Stimulated activated CD8-positive, alpha-beta memory T cell treated with anti-CD3 and anti-CD28 coated beads, Interleukin-12 subunit alpha, Interleukin-12 subunit beta, amount 100 ng/mL, for 24 hours (primary cell): Measurements from ENCODE around the gene WDR26.
"Not testable (repeated sequence)": the region's sequence is repeated elsewhere in the genome, so short reads cannot be mapped to it uniquely, and the experiment has no call there.

Experiments
- DNase-seq: peaks from one replicate; pipeline ENCODE4 v3.0.0-alpha.2; 2020; ENCODE audit errors: extremely low read depth

The WDR26 gene

DNA sequence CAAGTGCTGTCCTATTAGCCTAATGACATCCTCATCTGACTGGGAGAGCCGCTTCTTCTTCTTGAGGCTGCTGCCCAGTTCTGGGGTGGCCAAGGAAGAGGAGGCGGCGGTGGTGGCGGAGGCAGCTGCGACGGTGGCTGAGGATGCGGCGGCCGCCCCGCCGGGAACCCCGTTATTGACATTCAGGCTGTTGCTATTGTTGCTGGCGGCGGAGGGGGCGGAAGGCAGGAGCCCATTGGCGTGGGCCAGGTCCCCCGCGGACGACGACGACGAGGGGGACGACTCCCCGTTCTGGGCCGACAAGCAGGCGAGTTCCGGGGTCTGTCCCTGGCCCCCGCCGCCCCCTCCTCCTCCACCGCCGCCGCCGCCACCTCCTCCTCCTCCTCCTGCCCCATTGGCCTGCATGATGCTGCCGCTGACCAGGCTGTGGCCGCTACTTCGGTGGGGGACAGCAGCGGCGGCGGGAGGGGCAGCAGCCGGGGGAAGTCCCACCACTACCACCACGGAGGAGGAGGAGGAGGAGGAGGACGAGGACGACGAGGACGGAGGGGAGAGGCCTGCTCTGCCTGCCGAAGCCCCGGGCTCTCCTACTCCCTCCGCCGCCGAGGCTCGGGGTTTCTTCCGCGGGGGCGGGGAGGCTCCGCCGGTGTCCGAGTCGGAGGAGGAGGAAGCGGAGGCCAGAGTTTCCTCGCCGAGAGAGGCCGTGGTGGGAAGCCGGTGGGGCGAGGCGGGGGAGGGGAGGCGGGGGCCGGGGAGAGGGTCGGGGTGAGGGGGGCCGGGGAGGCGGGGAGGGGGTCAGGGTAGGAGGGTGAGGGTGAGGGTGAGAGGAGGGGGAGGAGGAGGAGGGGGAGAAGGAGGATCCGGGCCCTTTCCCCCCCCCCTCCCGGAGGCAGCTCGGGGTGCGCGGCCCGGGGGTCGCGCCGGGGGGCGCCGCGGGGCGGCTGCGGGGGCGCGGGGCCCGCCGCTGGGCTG lies 610 bp downstream of the WDR26 start:
- DNase-seq = no peak

DNA sequence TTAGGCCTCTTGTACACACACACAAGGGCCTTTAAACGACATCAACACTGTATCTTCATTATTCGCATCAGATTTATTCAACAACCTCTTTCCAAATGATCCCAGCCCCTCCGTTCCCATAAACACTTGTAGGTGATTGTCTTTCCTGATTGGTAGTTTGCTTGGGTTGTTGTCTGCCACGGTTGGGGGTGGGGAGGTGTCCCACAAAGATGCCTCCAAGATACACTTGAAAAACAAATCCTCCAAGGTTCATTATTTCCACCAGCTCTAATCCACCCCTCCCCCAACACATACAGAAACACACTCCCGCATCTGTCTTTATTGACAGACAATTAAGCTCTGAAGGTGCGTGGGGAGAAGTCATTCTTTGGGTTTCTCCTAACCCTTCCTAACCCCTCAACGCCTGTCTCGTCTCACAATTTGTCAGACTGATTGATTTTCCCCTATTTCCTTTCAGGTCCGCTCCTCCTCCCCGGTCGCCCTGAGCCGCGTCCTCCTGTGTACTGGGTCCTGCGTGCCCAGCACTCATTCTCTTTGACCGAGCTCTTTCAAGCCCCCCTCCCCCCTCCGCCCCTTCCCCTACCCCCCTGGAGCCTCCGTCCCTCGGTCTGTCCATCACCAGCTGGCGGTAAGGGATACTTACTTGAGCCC lies 1.4 kb downstream of the WDR26 start:
- DNase-seq = no peak

- no peak for DNase-seq
Measured at GRCh38 chr1:224432672-224433040, 1.9 kb downstream of the WDR26 start.

- DNase-seq = no peak
Measured at GRCh38 chr1:224432146-224432545, 2.5 kb downstream of the WDR26 start.

GRCh38 chr1:224431726-224432125 lies 2.9 kb downstream of the WDR26 start:
- DNase-seq = no peak

GRCh38 chr1:224430511-224431113 lies 4.0 kb downstream of the WDR26 start:
- no peak for DNase-seq

GRCh38 chr1:224429616-224430326 lies 4.8 kb downstream of the WDR26 start:
- DNase-seq = no peak

- DNase-seq = not testable (repeated sequence)
Measured at GRCh38 chr1:224428713-224429112, 5.9 kb downstream of the WDR26 start.

DNA sequence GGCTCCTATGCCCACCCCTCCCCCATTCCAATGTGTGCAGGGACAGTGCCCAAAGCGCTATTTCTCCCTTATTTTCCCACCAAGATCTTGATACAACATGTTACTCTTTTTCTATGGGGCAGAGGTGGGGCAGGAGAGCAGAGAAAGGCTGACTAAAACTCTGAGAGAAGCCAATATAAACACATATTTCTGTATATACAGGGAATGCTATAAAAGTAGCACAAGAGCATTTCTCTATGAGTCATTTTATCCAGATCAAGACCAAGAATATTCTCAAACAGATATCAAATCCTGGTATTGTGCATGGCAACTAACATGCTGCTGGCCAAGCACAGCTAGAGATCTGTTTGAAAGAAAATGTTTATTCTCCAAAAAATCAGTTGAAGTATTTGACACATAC lies 7.3 kb downstream of the WDR26 start:
- no peak for DNase-seq

DNA sequence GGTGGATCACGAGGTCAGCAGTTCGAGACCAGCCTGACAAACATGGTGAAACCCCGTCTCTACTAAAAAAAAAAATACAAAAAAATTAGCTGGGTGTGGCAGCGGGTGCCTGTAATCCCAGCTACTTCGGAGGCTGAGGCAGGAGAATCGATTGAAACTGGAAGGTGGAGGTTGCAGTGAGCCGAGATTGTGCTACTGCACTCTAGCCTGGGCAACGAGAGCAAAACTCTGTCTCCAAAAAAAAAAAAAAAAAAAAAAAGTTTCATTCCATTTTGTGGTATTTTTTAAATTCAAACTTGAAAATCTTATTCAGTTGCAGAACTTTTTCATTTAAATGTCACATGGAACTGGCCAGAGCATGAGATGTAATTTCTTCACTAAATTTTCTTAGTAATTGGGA lies 7.7 kb downstream of the WDR26 start:
- DNase-seq = not testable (repeated sequence)

DNA sequence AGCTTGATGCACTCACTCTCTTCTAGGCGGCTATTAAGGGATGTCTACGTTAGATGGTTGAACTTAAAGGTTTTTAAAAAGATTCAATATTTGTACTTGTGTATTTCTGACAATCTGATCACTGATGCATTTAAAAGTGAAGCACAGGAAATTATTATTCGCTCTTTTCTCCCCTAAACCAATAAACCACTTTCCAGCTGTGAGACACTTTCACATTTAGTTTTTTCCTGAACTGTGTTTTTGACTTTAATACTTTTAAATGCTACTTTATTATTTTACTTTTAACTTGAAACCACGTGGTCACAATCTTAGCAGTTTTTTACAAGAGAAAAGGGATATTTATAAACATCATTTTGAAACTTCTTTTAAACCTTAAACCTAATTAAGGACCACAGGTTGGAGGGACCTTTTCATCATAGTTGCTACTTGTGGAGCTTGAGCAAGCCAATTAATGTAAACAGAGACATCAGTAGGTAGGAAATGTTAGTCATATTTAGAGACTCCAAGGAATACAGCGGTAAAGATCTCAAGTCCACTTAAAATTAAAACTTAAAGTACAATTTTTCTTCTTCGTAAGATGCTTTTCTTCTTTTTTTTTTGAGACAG lies 9.2 kb downstream of the WDR26 start:
- DNase-seq = no peak

DNA sequence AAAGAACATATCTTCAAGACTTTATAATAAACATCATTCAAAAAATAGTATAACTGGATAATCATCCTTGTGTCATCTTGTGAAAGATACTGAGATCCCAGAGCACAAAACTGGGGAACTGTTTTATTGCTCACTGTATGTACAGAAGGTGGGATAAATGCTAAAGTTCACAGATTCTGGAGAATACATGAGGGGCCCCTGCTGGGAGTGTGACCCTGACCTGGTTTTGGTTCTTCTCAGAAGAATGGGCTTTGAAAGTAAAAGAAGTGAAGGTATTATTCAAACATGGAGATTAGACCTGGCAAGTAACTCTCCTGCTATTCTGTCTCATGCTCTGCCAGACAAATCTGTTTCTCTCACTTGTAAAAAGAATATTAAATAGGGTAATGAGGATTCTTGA lies 14.5 kb downstream of the WDR26 start:
- DNase-seq = no peak

GRCh38 chr1:224411766-224412165 lies 22.8 kb downstream of the WDR26 start:
- DNase-seq = no peak

DNA sequence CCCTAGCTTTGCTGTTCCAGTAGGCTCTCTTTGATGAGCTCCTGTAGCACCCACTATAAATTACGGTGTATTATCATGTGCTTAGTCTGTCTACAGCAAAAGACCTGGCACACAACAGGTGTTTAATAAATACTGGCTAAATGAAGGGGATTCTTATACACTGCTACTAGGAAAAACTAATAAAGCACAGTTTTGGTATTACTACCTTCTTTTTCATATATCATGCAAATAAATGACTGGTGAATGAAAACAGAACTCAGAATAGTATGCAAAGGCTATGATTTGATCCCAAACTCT lies 26.4 kb downstream of the WDR26 start:
- no peak for DNase-seq

DNA sequence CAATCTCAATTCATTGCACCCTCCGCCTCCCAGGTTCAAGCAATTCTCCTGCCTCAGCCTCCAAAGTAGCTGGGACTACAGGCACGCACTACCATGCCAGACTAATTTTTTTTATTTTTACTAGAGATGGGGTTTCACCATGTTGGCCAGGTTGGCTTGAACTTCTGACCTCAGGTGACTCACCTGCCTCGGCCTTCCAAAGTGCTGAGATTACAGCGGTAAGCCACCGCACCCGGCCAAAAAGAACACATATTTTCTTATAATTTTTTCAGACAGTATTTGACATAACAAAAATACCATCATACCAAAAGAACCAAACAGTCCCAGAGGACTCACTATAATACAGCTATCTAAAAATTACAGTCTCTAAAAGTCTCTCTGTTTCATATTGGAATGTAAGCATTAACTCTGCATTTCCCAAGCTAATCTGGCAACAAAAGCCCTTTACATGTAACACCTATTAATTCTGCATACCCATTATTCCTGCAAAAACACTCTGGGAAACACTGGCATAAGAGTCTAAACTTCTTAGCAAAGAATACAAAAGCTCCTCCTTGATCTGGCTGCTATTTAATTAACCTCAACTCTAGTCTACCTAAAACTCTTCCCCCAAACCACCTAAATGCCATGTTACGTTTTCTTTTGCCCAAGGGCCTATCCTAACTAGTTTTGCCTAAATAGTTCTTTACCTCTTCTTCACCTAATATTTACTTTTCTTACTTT lies 26.9 kb downstream of the WDR26 start:
- DNase-seq = no peak

GRCh38 chr1:224406216-224406615 lies 28.4 kb downstream of the WDR26 start:
- no peak for DNase-seq

GRCh38 chr1:224405604-224405970 lies 29.0 kb downstream of the WDR26 start:
- DNase-seq = no peak

DNA sequence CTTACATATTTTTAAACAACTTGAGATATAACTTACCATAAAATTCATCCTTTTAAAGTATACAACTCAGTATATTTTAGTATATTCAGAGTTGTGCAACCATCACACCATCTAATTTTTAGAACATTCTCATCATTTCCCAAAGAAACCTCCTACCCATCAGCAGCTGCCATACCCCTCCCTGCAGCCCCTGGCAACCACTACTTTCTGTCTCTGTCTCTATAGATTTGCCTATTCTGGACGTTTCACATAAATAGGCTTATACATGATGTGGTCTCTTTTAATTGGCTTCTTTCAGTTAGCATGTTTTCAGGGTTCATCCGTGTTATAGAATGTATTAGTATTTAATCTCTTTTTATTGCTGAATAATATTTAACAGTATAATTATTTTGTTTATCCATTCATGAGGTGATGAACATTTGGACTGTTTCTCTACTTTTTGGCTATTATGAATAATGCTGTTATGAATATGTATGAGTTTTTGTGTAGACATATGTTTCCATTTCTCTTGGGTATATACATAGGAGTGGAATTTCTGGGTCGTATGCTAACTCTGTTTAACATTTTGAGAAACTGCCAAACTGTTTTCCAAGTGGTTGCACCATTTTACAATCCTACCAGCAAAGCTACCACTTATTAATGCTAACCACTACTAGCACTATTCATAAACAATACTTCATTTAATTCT lies 29.5 kb downstream of the WDR26 start:
- DNase-seq = no peak

- no peak for DNase-seq
Measured at GRCh38 chr1:224402472-224403036, 32.0 kb downstream of the WDR26 start.

DNA sequence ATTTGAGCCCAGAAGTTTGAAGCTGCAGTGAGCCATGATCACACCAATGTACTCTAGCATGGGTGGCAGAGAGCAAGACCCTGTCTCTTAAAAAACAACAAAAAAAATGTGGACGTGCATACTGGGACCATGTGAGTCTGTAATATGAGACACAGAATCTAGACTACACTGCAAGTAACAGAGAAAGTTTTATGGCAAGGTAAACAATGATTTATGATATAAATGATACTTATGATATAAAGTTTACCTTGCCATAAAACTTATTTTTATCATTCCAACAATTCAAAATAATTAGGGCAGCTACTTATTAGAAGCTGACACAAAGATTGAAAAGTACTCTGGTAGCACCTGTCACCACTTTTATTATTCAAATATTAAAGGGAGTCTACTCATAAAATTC lies 34.7 kb downstream of the WDR26 start:
- no peak for DNase-seq
